ENCODE measurements around the gene C4B.

Gene C4B

DNA sequence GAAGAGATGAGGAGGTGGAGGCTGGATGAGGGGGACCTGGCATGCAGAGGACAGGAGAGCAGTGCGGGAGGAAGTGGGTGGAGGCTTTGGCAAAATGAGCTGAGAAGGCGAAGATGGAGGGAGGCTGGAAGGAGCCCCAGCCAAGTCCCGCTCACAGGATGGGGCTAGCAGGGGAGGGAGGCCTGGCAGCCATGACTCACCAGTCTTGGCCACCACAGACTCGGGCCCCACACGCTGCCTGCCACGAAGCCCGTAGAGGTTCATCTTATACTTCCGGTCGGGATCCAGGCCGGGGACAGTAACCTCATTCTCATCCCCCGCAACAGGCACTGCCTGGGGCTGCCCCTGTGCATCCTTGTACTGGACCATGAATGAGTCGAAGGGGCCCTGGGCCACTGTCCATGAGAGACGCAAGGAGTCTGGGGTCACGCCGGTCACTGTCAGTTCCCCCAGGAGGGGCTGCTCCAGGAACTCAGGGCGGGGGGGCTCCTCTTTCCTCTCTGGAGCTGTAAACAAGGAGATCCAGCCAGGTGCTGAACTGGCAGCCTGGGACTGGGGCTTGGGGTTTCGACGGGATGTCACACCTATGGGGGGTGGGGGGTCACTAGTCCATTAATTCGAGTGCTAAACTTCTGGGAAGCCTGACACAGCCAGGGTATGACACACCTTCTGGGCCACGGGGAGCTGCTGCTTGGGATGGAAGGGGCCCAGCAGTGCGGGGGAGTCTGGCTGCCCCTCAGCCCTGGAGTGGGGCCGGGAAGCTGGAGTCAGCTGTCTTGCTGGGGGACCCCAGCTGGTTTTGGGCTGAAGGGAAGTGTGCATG, 66.8 kb downstream of the C4B start:
- H3K4me3 ChIP-seq (ENCODE audit: low read depth, low read length), result no peak overlapping the region

DNA sequence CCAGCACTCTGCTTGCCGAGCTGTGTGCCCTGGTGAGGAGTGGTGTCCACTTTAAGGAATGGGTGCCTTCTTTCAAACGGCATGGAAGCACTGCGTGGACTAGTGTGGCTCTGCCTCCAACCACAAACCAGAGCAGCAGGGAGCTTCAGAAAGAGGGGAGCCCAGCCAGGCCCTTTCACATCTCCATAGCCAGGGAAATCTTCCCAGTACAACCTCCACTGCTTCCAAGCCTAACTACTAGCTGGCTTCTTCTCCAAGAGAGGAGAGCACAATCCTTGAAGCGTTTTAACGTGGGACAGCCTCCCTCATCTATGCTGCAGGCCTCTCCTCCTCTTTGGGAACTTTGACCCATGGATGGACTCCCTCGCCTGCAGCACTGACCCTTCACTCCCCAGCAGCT, 67.9 kb downstream of the C4B start:
- H3K4me3 ChIP-seq (ENCODE audit: low read depth, low read length), result no peak overlapping the region

DNA sequence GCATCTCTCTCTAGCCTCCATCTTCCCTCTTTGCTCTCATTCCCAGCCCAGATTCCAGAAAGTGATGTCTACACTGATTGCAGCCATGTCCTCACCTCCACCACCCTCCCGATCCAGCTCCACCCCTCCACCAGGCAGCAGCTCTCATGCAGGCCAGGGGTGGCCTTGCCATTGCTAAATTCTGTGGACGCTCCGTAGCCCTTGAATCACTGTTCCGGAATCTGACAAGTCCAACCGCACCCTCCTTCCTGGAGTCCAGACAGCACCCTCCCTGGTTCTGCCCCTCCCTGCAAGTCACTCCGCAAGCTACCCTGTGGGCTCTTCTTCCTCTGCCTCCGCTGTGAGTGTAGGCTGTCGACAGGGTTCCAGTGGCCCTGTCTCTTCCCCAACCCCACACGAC, 68.3 kb downstream of the C4B start:
- H3K4me3 ChIP-seq (ENCODE audit: low read depth, low read length), result no peak overlapping the region

DNA sequence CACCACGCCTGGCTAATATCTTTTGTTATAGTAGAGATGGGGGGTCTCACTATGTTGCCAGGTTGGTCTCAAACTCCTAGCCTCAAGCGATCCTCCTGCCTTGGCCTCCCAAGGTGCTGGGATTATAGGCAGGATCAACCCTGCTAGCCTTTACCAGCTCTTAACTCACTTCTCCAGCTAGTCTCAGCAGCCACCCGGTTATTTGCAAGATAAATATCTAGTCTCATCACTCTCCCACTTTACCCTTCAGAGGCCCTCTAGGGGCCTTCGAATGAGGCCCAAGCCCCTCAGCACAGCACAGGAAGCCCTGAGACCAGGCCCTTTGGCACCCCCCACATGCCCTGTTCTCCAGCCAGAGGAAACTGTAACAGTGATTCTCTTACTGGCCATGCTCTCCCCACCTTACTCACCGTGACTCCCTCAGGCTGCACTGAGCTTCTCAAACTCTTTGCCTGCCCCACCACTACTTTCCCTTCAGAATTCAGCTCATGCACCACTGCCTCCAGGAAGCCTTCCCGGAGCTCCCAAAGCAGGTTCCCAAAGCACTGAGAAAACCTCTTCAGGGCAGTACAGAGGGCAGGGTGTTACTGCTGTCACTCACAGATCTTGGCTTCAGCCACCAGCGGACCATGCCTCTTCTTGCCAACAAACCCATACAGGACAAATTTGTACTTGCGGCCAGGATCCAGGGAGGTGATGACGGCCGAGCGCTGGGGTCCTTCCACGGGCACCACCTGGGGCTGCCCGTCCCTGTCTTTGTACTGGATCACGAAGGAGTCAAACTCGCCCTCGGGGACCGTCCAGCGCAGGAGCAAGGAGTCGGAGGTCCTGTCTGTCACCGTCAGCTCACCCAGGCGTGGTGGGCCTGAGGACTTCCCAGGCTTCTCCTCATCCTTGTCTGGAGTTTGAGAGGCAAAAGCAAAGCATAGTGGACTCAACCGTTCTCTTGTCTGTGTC, 69.5 kb downstream of the C4B start:
- no peak overlapping the region for H3K4me3 ChIP-seq (ENCODE audit: low read depth, low read length)

DNA sequence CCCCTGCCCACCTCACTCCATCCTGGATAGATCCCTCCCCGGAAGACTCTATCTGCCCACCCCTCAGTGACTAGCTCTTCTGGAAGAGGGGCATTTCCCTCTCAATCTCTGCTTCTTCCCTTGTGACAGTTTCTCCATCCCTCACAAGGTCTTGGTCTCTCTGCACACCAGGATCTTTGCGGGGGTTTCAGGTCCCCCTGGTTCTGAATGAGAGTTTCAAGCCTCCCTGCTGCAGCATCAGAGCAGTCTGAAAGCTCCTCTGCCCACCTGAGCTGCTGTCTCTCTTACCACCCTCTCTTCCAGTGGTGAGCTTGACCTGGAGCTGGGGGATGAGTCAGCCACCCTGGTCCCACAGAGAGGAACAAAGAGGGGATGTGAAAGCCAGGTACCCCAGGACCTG, 70.2 kb downstream of the C4B start:
- H3K4me3 ChIP-seq (ENCODE audit: low read depth, low read length), result no peak overlapping the region

All from iPS-11a (cell line).